OCI-LY7 (cell line): ENCODE measurements around the gene PLXNA1. TPM values are rescaled to one million over a fixed set of nuclear protein-coding genes. Genes with fewer than 3 reads are reported as not detected.

Experiments
- BruUV-seq: library from RNA; stranded (reverse); fragments of 400-500 nt; replicated peaks from 2 replicates; lab custom pipeline; 2021; lab: Mats Ljungman, UMichigan
- CTCF ChIA-PET: fragments of 300-600 bp; sonication (Branson Sonifier 250); formaldehyde crosslinking; loops from one replicate; lab custom pipeline; 2022; ENCODE audit warnings: antibody characterized with exemption; ENCODE audit not compliant: unreplicated experiment; lab: Charles Lee
- POLR2A ChIA-PET: fragments of 300-600 bp; sonication (Branson Sonifier 250); formaldehyde crosslinking; loops from one replicate; lab custom pipeline; 2022; ENCODE audit warnings: antibody characterized with exemption; lab: Charles Lee
- DNase-seq: peaks from one replicate; pipeline ENCODE4 v3.0.0-alpha.2; 2015; ENCODE audit warnings: low spot score
- H2AFZ ChIP-seq: fragments of 200-600 bp; sonication (generic), shearing (Covaris generic); 2 replicates; pipeline ENCODE4 v1.6.1; 2014; ENCODE audit warnings: mild to moderate bottlenecking, antibody characterized with exemption, low read length, moderate library complexity
- H3K27ac ChIP-seq: fragments of 200-600 bp; sonication (generic); 2 replicates; pipeline ENCODE4 v1.5.1; 2014; ENCODE audit warnings: mixed run types, low read depth, mild to moderate bottlenecking, moderate library complexity, low read length, inconsistent platforms; ENCODE audit not compliant: poor library complexity, severe bottlenecking
- H3K36me3 ChIP-seq: fragments of 200-600 bp; sonication (generic); 2 replicates; pipeline ENCODE4 v1.6.1; 2014; ENCODE audit warnings: mild to moderate bottlenecking, antibody characterized with exemption, low read length, moderate library complexity, mixed read lengths; ENCODE audit not compliant: insufficient read depth
- H3K4me1 ChIP-seq: fragments of 200-600 bp; sonication (generic); 2 replicates; pipeline ENCODE4 v1.5.1; 2014; ENCODE audit warnings: mild to moderate bottlenecking, low read length; ENCODE audit not compliant: insufficient read depth, poor library complexity, severe bottlenecking
- H3K4me2 ChIP-seq: fragments of 200-600 bp; sonication (generic); 2 replicates; pipeline ENCODE4 v1.6.1; 2014; ENCODE audit warnings: mild to moderate bottlenecking, low read length
- H3K4me3 ChIP-seq: fragments of 200-600 bp; sonication (generic); 2 replicates; pipeline ENCODE4 v1.5.1; 2014; ENCODE audit warnings: mild to moderate bottlenecking, low read depth, low read length; ENCODE audit not compliant: poor library complexity, severe bottlenecking
- H3K79me2 ChIP-seq: fragments of 200-600 bp; sonication (generic); 2 replicates; pipeline ENCODE4 v1.6.1; 2016; ENCODE audit warnings: low read depth, mild to moderate bottlenecking, low read length, moderate library complexity, mixed read lengths; ENCODE audit not compliant: insufficient read depth
- H3K9me2 ChIP-seq: fragments of 200-600 bp; sonication (generic); 2 replicates; pipeline ENCODE4 v1.6.1; 2016; ENCODE audit warnings: mild to moderate bottlenecking, low read length, mixed read lengths; ENCODE audit not compliant: insufficient read depth
- H3K9me3 ChIP-seq: fragments of 200-600 bp; sonication (generic); 2 replicates; pipeline ENCODE4 v1.6.1; 2014; ENCODE audit warnings: mild to moderate bottlenecking, mixed run types, low read length, mixed read lengths
- H4K20me1 ChIP-seq: fragments of 200-600 bp; sonication (generic); 2 replicates; pipeline ENCODE4 v1.6.1; 2014; ENCODE audit warnings: mild to moderate bottlenecking, antibody characterized with exemption, low read length, moderate library complexity, mixed read lengths; ENCODE audit not compliant: insufficient read depth
- CTCF ChIP-seq: fragments of 200-600 bp; sonication (generic); conservative IDR thresholded peaks from 2 replicates; pipeline ENCODE4 v1.5.1; 2014; ENCODE audit warnings: mild to moderate bottlenecking, antibody characterized with exemption, low read length, moderate library complexity, mixed read lengths
- EZH2phosphoT487 ChIP-seq: fragments of 200-600 bp; sonication (generic); IDR thresholded peaks from 2 replicates; pipeline ENCODE4 v1.6.1; 2018; ENCODE audit warnings: low read depth, borderline replicate concordance, mild to moderate bottlenecking, mixed run types, antibody characterized with exemption, low read length, moderate library complexity, mixed read lengths
- intact Hi-C: fragments of 100-400 bp; cut with micrococcal nuclease; formaldehyde crosslinking; loops from one replicate; pipeline ENCODE4 v1.10.0; 2022; ENCODE audit not compliant: unreplicated experiment
- total RNA-seq, 2 experiments: library from RNA; depleted of rRNA in 1 of 2; stranded (reverse); fragments of >200 nt in 1 of 2; shearing (Covaris generic) in 1 of 2; gene quantifications; 2 replicates each; pipeline ENCODE4 v1.2.3, GENCODE V29; 2014 to 2022

Gene PLXNA1
- total RNA-seq, 2 experiments from 2014 or later = 3.6 to 4.4 TPM

GRCh38 chr3:126959921-126960603, 22.9 kb upstream of the PLXNA1 start:
- BruUV-seq = no TSS peak
- H3K4me1 ChIP-seq = peaks cover 24% of the 10 kb centered on the region
- intact Hi-C loops = loop anchor here (5.0 kb wide), 1 partner anchor 603 kb away; the partner anchor contains the start of gene KLF15
- no peak overlapping the region for H3K4me2 ChIP-seq
- no peaks in the 10 kb centered on the region for H3K9me3 ChIP-seq
- no peaks in the 10 kb centered on the region for H3K79me2 ChIP-seq
- H3K9me2 ChIP-seq = no peaks in the 10 kb centered on the region
- DNase-seq = no peak
- no peaks in the 10 kb centered on the region for H3K36me3 ChIP-seq
- POLR2A ChIA-PET = no interaction called here
- TF ChIP-seq CTCF (no peak), EZH2phosphoT487 (no peak)
- no peak overlapping the region for H3K4me3 ChIP-seq
- CTCF ChIA-PET = no interaction called here
- no peak overlapping the region for H2AFZ ChIP-seq
- no peaks in the 10 kb centered on the region for H4K20me1 ChIP-seq
- no peak overlapping the region for H3K27ac ChIP-seq

- no peak overlapping the region for H2AFZ ChIP-seq
- no peak overlapping the region for H3K4me2 ChIP-seq
- DNase-seq = no peak
- no peaks in the 10 kb centered on the region for H3K79me2 ChIP-seq
- CTCF ChIA-PET = interaction anchor here (0.6 kb wide), 3 partner anchors 22 to 463 kb away, joined by 4 read pairs; partner anchors contain the start of gene PLXNA1
- H3K9me3 ChIP-seq = no peaks in the 10 kb centered on the region
- no TSS peak for BruUV-seq
- intact Hi-C loops = no loop called here
- no peak for TF ChIP-seq CTCF
- no peak for TF ChIP-seq EZH2phosphoT487
- H3K4me3 ChIP-seq = no peak overlapping the region
- no peaks in the 10 kb centered on the region for H3K9me2 ChIP-seq
- no peak overlapping the region for H3K27ac ChIP-seq
- no peaks in the 10 kb centered on the region for H4K20me1 ChIP-seq
- POLR2A ChIA-PET = no interaction called here
- H3K36me3 ChIP-seq = no peaks in the 10 kb centered on the region
- peaks cover 18% of the 10 kb centered on the region for H3K4me1 ChIP-seq
Measured at GRCh38 chr3:126960604-126960995, 22.3 kb upstream of the PLXNA1 start.

- POLR2A ChIA-PET = no interaction called here
- no TSS peak for BruUV-seq
Measured at GRCh38 chr3:126961191-126961790, 21.6 kb upstream of the PLXNA1 start.

More at GRCh38 chr3:126961191-126961790, 21.6 kb upstream of the PLXNA1 start:
- no peak overlapping the region for H3K27ac ChIP-seq
- H3K79me2 ChIP-seq = no peaks in the 10 kb centered on the region
- intact Hi-C loops = no loop called here
- peaks cover 12% of the 10 kb centered on the region for H3K4me1 ChIP-seq
- H3K4me3 ChIP-seq = no peak overlapping the region
- no peaks in the 10 kb centered on the region for H3K36me3 ChIP-seq
- no peak for DNase-seq
- TF ChIP-seq EZH2phosphoT487 (no peak), CTCF (no peak)
- H3K9me3 ChIP-seq = no peaks in the 10 kb centered on the region
- H2AFZ ChIP-seq = no peak overlapping the region
- CTCF ChIA-PET = interaction anchor here (0.6 kb wide), 3 partner anchors 21 to 464 kb away, joined by 4 read pairs; partner anchors contain the start of gene PLXNA1
- H3K9me2 ChIP-seq = no peaks in the 10 kb centered on the region
- no peaks in the 10 kb centered on the region for H4K20me1 ChIP-seq
- H3K4me2 ChIP-seq = no peak overlapping the region
